Progenitor cell of endocrine pancreas (in vitro differentiated cells): Measurements from ENCODE around the gene MED12L. TPM values are rescaled to one million over a fixed set of nuclear protein-coding genes. Genes with fewer than 3 reads are reported as not detected.

Experiments
- DNase-seq: peaks from one replicate; pipeline ENCODE4 v3.0.0; 2021; ENCODE audit warnings: low spot score; ENCODE audit not compliant: unreplicated experiment
- H3K27ac Mint-ChIP-seq: 2 replicates; pipeline ENCODE4 v1.8.0; 2021; ENCODE audit warnings: mild to moderate bottlenecking, moderate library complexity, mixed read lengths
- H3K27me3 Mint-ChIP-seq: 2 replicates; pipeline ENCODE4 v1.8.0; 2021; ENCODE audit warnings: mixed read lengths
- H3K36me3 Mint-ChIP-seq: 2 replicates; pipeline ENCODE4 v1.8.0; 2022; ENCODE audit warnings: mixed read lengths; ENCODE audit not compliant: insufficient read depth
- H3K4me1 Mint-ChIP-seq: 2 replicates; pipeline ENCODE4 v1.8.0; 2021; ENCODE audit warnings: low read depth, mixed read lengths
- H3K4me3 Mint-ChIP-seq: 2 replicates; pipeline ENCODE4 v1.8.0; 2021; ENCODE audit warnings: low read depth, mild to moderate bottlenecking, moderate library complexity, mixed read lengths
- H3K9me3 Mint-ChIP-seq: 2 replicates; pipeline ENCODE4 v1.8.0; 2021; ENCODE audit warnings: low read depth, mixed read lengths
- total RNA-seq: library from RNA; stranded (reverse); gene quantifications from 2 replicates; pipeline ENCODE4 v1.2.1, GENCODE V29; 2021
- TF ChIP-seq, protein P1 (sequence below): fragments of 200-600 bp; sonication (generic); IDR thresholded peaks from one replicate; pipeline ENCODE4 v1.5.0; 2021; ENCODE audit warnings: antibody characterized with exemption, mild to moderate bottlenecking; ENCODE audit not compliant: unreplicated experiment

Gene MED12L
- total RNA-seq, 1 donor from 2014 or later: 8.9 TPM

DNA sequence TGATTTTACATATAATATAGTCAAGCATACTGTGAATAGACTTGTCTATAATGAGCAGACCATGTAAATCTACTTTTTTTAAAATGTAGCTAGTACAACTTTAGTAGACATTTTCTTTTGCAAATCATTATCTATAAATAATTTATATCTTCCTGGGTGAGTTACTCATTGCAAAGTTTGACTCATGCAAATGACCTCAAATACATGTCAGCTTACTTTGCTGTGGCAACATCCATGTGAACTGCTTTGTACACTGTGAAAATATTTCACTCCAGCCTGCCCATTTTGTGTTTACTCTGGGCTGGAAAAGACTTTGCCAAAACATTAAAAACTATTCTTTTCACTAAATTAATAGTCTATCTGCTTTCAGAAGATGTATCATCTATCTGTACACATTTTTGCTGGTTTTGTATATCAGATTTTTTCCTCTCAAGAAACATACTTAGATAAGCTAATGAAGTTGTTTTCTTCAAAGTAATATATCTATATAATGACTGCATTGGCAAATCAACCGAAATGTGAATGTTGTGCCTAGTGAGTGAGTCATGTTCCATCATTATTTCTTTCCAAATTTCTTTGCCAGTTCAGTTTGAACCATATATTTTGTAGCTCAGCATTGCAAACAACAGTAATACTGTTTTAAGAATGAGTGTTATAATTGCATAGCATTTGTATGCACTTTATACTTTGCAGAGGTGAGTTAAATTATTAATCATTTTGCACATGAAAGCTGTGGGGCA, 348.9 kb downstream of the MED12L start:
- TF ChIP-seq, protein P1, sequence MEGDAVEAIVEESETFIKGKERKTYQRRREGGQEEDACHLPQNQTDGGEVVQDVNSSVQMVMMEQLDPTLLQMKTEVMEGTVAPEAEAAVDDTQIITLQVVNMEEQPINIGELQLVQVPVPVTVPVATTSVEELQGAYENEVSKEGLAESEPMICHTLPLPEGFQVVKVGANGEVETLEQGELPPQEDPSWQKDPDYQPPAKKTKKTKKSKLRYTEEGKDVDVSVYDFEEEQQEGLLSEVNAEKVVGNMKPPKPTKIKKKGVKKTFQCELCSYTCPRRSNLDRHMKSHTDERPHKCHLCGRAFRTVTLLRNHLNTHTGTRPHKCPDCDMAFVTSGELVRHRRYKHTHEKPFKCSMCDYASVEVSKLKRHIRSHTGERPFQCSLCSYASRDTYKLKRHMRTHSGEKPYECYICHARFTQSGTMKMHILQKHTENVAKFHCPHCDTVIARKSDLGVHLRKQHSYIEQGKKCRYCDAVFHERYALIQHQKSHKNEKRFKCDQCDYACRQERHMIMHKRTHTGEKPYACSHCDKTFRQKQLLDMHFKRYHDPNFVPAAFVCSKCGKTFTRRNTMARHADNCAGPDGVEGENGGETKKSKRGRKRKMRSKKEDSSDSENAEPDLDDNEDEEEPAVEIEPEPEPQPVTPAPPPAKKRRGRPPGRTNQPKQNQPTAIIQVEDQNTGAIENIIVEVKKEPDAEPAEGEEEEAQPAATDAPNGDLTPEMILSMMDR: no peak

DNA sequence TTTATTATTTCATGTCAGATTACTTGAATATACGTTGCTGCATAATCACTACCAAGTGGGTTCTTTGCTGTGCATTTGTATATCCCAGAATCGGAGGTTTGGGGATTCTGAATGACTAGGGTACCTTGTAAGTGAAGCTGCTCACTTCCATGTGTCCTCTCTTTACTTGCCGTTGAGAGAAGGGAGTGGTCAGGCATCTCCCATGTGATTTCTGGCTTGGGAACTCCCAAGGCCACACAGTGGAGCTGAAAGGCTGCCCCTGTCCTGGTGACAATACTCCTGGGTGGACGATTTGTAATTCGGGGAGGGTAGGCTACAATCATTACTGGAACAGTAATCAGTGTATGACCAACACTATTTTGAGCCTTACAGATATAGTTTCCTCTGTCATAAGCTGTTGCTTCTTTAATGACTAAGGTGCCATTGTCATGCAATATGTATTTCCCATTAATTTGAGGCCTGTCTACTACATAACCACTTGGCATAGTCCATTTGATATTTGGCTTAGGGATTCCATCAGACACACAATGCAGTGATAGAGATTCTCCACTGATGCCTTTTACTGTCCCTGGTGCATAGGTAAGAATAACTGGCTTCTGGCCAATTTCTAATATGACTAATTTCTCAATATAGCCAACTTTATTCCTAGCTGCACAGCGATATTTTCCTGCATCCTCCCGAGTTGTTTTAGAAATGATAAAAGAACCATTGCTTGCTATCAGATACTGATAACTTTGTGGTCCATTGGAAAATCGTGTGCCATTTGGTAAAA, 351.4 kb downstream of the MED12L start:
- Mint-ChIP-seq H3K27me3 (no peaks in the 10 kb centered on the region), H3K4me1 (no peaks in the 10 kb centered on the region)
- DNase-seq: no peak

More for the DNA sequence above, 348.9 kb downstream of the MED12L start:
- Mint-ChIP-seq H3K27ac (no peak overlapping the region), H3K36me3 (peaks cover 7% of the 10 kb centered on the region), H3K27me3 (no peaks in the 10 kb centered on the region), H3K9me3 (peaks cover 2% of the 10 kb centered on the region), H3K4me3 (no peak overlapping the region), H3K4me1 (no peaks in the 10 kb centered on the region)
- no peak for DNase-seq

DNA sequence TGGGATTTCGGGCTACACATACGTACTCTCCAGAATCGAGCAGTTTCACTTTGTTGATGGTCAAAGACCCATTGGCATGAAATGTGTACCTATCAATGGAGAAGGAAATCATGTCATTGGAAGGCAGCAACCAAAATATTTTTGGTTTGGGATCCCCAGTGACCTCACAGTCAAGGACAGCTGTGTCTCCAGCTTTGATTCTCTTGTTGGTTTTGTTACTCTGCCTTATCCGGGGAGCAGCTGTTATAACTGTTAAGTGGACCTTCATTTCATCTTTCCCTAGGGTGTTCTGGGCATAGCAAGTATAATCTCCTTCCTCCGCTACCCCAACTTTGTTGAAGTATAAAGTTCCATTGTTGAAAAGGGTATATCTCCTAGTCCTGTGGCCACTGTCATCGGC, 352.4 kb downstream of the MED12L start:
- Mint-ChIP-seq H3K9me3 (no peaks in the 10 kb centered on the region), H3K27ac (no peak overlapping the region), H3K4me1 (no peaks in the 10 kb centered on the region), H3K36me3 (no peaks in the 10 kb centered on the region), H3K4me3 (no peak overlapping the region), H3K27me3 (no peaks in the 10 kb centered on the region)
- TF ChIP-seq, protein P1: no peak
- DNase-seq: no peak

More for the DNA sequence above, 351.4 kb downstream of the MED12L start:
- no peaks in the 10 kb centered on the region for H3K9me3 Mint-ChIP-seq
- H3K36me3 Mint-ChIP-seq: no peaks in the 10 kb centered on the region
- TF ChIP-seq, protein P1: no peak
- H3K27ac Mint-ChIP-seq: no peak overlapping the region
- H3K4me3 Mint-ChIP-seq: no peak overlapping the region

DNA sequence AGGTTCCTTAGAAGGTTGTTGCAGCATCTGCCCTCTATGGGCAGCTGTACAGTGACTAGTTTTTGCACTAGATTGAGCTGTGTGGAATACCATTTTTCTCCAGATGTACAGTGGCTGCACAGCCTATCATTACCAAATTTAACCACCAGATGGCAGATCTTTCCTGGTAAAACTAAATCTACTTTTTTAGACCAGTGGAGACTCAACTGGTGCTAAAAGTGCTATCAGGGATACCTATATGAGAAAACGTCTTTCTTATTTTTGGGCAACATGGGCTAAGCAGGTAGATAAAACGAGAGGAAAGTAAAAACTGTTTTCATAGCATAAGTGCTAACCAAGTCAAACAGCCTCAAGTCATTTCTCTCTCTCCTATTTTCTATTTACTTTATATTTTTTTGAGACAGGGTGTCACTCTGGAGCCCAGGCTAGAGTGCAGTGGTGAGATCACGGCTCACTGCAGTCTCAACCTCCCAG, 354.2 kb downstream of the MED12L start:
- TF ChIP-seq, protein P1: peak; percentile 80
- Mint-ChIP-seq H3K27ac (no peak overlapping the region), H3K9me3 (no peaks in the 10 kb centered on the region), H3K4me3 (no peak overlapping the region), H3K4me1 (no peaks in the 10 kb centered on the region), H3K27me3 (no peaks in the 10 kb centered on the region), H3K36me3 (no peaks in the 10 kb centered on the region)
- no peak for DNase-seq

DNA sequence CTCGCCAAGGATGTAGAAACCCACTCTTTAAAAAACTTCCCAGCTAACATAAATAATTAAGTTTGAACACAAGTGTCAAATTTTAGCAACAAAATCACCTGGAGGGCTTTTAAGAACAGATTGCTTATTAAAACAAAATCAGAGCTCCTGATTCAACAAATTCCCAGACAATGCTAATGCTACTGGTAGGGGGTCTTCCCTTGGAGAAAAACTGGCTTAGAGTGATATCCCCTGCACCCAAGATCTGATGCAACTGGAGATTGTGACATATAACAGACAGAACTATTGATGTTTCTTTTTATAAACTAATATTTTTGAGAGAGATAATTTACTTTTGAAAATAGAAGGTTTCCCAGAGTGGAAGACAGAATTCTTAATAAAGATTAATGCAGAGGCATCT, 355.5 kb downstream of the MED12L start:
- Mint-ChIP-seq H3K36me3 (no peaks in the 10 kb centered on the region), H3K27me3 (no peaks in the 10 kb centered on the region), H3K27ac (no peak overlapping the region), H3K9me3 (no peaks in the 10 kb centered on the region), H3K4me1 (no peaks in the 10 kb centered on the region), H3K4me3 (no peak overlapping the region)
- TF ChIP-seq, protein P1: no peak
- no peak for DNase-seq
